ENCODE measurements around the gene MMP25.

Gene MMP25

GRCh38 chr16:3096362-3096761, 50.0 kb downstream of the MMP25 start:
- Mint-ChIP-seq H3K4me1 (peaks cover 40% of the 10 kb centered on the region), H3K27ac (peak overlapping the region; percentile 32)
- no peak for DNase-seq (ENCODE audit: low spot score in 2 of 2)

GRCh38 chr16:3097266-3097665, 50.9 kb downstream of the MMP25 start:
- DNase-seq (ENCODE audit: low spot score in 2 of 2): no peak
- H3K4me3 Mint-ChIP-seq: no peak overlapping the region
- peaks cover 48% of the 10 kb centered on the region for H3K4me1 Mint-ChIP-seq
- ATAC-seq: no peak
- H3K36me3 Mint-ChIP-seq: no peaks in the 10 kb centered on the region
- H3K27ac Mint-ChIP-seq: peak overlapping the region; percentile 50
- no peaks in the 10 kb centered on the region for H3K9me3 Mint-ChIP-seq

More at GRCh38 chr16:3096362-3096761, 50.0 kb downstream of the MMP25 start:
- no peaks in the 10 kb centered on the region for H3K36me3 Mint-ChIP-seq
- H3K4me3 Mint-ChIP-seq: peak overlapping the region; percentile 56
- H3K9me3 Mint-ChIP-seq: no peaks in the 10 kb centered on the region
- no peak for ATAC-seq

GRCh38 chr16:3098459-3099394, 52.4 kb downstream of the MMP25 start, which contains the start of gene ZSCAN10:
ZSCAN10 (minus strand) TSS chr16:3099294; CDS start chr16:3092937, 6,357 bp downstream.
- Mint-ChIP-seq H3K4me1 (peaks cover 50% of the 10 kb centered on the region), H3K4me3 (peak within 1 kb of the TSS; percentile 81), H3K27ac (peak within 1 kb of the TSS; percentile 89), H3K36me3 (no peaks in the 10 kb centered on the region), H3K9me3 (no peaks in the 10 kb centered on the region)
- DNase-seq (ENCODE audit: low spot score in 2 of 2) (no peak), ATAC-seq (no peak)

- ATAC-seq (no peak), DNase-seq (ENCODE audit: low spot score in 2 of 2) (no peak)
- Mint-ChIP-seq H3K4me1 (peaks cover 48% of the 10 kb centered on the region), H3K36me3 (no peaks in the 10 kb centered on the region), H3K27ac (no peak overlapping the region), H3K4me3 (peak overlapping the region; percentile 81), H3K9me3 (no peaks in the 10 kb centered on the region)
Observed at GRCh38 chr16:3099395-3099731, 53.0 kb downstream of the MMP25 start.

- H3K4me1 Mint-ChIP-seq: peaks cover 42% of the 10 kb centered on the region
- peak; percentile 83 to 92 for DNase-seq (ENCODE audit: low spot score in 2 of 2)
- peak overlapping the region; percentile 89 for H3K27ac Mint-ChIP-seq
- peak overlapping the region; percentile 81 for H3K4me3 Mint-ChIP-seq
- no peaks in the 10 kb centered on the region for H3K9me3 Mint-ChIP-seq
- ATAC-seq: peak; percentile 90
- H3K36me3 Mint-ChIP-seq: no peaks in the 10 kb centered on the region
Observed at GRCh38 chr16:3099732-3100499, 53.6 kb downstream of the MMP25 start.

- ATAC-seq: no peak
- H3K36me3 Mint-ChIP-seq: peaks cover 7% of the 10 kb centered on the region
- peak overlapping the region; percentile 81 for H3K4me3 Mint-ChIP-seq
- peak; percentile 39 to 76 for DNase-seq (ENCODE audit: low spot score in 2 of 2)
- H3K9me3 Mint-ChIP-seq: no peaks in the 10 kb centered on the region
- peaks cover 49% of the 10 kb centered on the region for H3K4me1 Mint-ChIP-seq
- peak overlapping the region; percentile 89 for H3K27ac Mint-ChIP-seq
Observed at GRCh38 chr16:3101018-3101840, 54.9 kb downstream of the MMP25 start.

GRCh38 chr16:3101841-3102470, 55.6 kb downstream of the MMP25 start:
- ATAC-seq (no peak), DNase-seq (ENCODE audit: low spot score in 2 of 2) (no peak)
- Mint-ChIP-seq H3K27ac (peak overlapping the region; percentile 89), H3K36me3 (peaks cover 11% of the 10 kb centered on the region), H3K4me1 (peaks cover 52% of the 10 kb centered on the region), H3K9me3 (no peaks in the 10 kb centered on the region), H3K4me3 (peak overlapping the region; percentile 81)

GRCh38 chr16:3106205-3106928, 60.0 kb downstream of the MMP25 start:
- peaks cover 30% of the 10 kb centered on the region for H3K4me1 Mint-ChIP-seq
- peak overlapping the region; percentile 87 for H3K27ac Mint-ChIP-seq
- DNase-seq (ENCODE audit: low spot score in 2 of 2) (peak; percentile 82 to 95), ATAC-seq (peak; percentile 93)
- H3K4me3 Mint-ChIP-seq: peak overlapping the region; percentile 82
- no peaks in the 10 kb centered on the region for H3K9me3 Mint-ChIP-seq
- peaks cover 13% of the 10 kb centered on the region for H3K36me3 Mint-ChIP-seq
